Hematopoietic multipotent progenitor cell treated with erythropoietin and hydrocortisone succinate and interleukin-3 and kit ligand, for 17 days (in vitro differentiated cells): ENCODE measurements around the gene CLEC18A.
"Not testable (repeated sequence)": the region's sequence is repeated elsewhere in the genome, so short reads cannot be mapped to it uniquely, and the experiment has no call there.

Source experiments
- DNase-seq: peaks from one replicate; pipeline ENCODE4 v3.0.0-alpha.2; 2015; ENCODE audit warnings: low spot score

Gene CLEC18A

GRCh38 chr16:69952116-69952515 is 982 bp downstream of the CLEC18A start:
- not testable (repeated sequence) for DNase-seq

GRCh38 chr16:69952572-69953355 is 1.6 kb downstream of the CLEC18A start:
- not testable (repeated sequence) for DNase-seq

- not testable (repeated sequence) for DNase-seq
Observed at GRCh38 chr16:69954241-69954640, 3.1 kb downstream of the CLEC18A start.

GRCh38 chr16:69963312-69963711 is 12.2 kb downstream of the CLEC18A start:
- DNase-seq = not testable (repeated sequence)

GRCh38 chr16:69964960-69965660 is 14.0 kb downstream of the CLEC18A start:
- not testable (repeated sequence) for DNase-seq

- not testable (repeated sequence) for DNase-seq
Observed at GRCh38 chr16:69965661-69966054, 14.5 kb downstream of the CLEC18A start.

- DNase-seq = not testable (repeated sequence)
Observed at GRCh38 chr16:69967688-69968087, 16.6 kb downstream of the CLEC18A start.

GRCh38 chr16:69968125-69968524 is 17.0 kb downstream of the CLEC18A start:
- DNase-seq = not testable (repeated sequence)

- DNase-seq = not testable (repeated sequence)
Observed at GRCh38 chr16:69969657-69970056, 18.5 kb downstream of the CLEC18A start.

- DNase-seq = not testable (repeated sequence)
Observed at GRCh38 chr16:69972120-69972519, 21.0 kb downstream of the CLEC18A start.

- not testable (repeated sequence) for DNase-seq
Observed at GRCh38 chr16:69972935-69973334, 21.8 kb downstream of the CLEC18A start.

- not testable (repeated sequence) for DNase-seq
Observed at GRCh38 chr16:69985196-69985595, 34.1 kb downstream of the CLEC18A start.

GRCh38 chr16:69997956-69998355 is 46.8 kb downstream of the CLEC18A start:
- not testable (repeated sequence) for DNase-seq

GRCh38 chr16:69999801-70000200 is 48.7 kb downstream of the CLEC18A start:
- DNase-seq = not testable (repeated sequence)

GRCh38 chr16:70003511-70003910 is 52.4 kb downstream of the CLEC18A start:
- DNase-seq = not testable (repeated sequence)

GRCh38 chr16:70008604-70009003 is 57.5 kb downstream of the CLEC18A start:
- DNase-seq = not testable (repeated sequence)

- DNase-seq = not testable (repeated sequence)
Observed at GRCh38 chr16:70010615-70011014, 59.5 kb downstream of the CLEC18A start.

GRCh38 chr16:70011120-70011519 is 60.0 kb downstream of the CLEC18A start:
- DNase-seq = not testable (repeated sequence)

- not testable (repeated sequence) for DNase-seq
Observed at GRCh38 chr16:70012354-70012753, 61.2 kb downstream of the CLEC18A start.

- not testable (repeated sequence) for DNase-seq
Observed at GRCh38 chr16:70012951-70013350, 61.8 kb downstream of the CLEC18A start.
